NCI-H510A treated with DMSO at 0.1 percent for 48 hours (cell line): Measurements from ENCODE around the gene SMIM43.

Experiments
- DNase-seq: peaks from one replicate; lab custom pipeline; 2025; lab: John Stamatoyannopoulos, UW

SMIM43 gene

GRCh38 chr4:121764702-121765367 is at the start of gene SMIM43:
SMIM43 (minus strand) TSS chr4:121765164; CDS start chr4:121765105, 59 bp downstream.
- no peak for DNase-seq

GRCh38 chr4:121814756-121815155 is 49.8 kb upstream of the SMIM43 start:
- no peak for DNase-seq

GRCh38 chr4:121811122-121811521 is 46.2 kb upstream of the SMIM43 start:
- DNase-seq = no peak

- no peak for DNase-seq
Observed at GRCh38 chr4:121806411-121806810, 41.4 kb upstream of the SMIM43 start.

- DNase-seq = no peak
Observed at GRCh38 chr4:121801715-121802075, 36.7 kb upstream of the SMIM43 start.

GRCh38 chr4:121800961-121801714 is 36.2 kb upstream of the SMIM43 start, which contains the start of gene EXOSC9:
EXOSC9 (plus strand) TSS chr4:121801323; CDS start chr4:121801425, 102 bp downstream.
- DNase-seq = peak; percentile 63

GRCh38 chr4:121800638-121800960 is 35.6 kb upstream of the SMIM43 start:
- DNase-seq = no peak

GRCh38 chr4:121799867-121800501 is 35.0 kb upstream of the SMIM43 start:
- no peak for DNase-seq

- no peak for DNase-seq
Observed at GRCh38 chr4:121799208-121799823, 34.4 kb upstream of the SMIM43 start.

GRCh38 chr4:121796283-121796682 is 31.3 kb upstream of the SMIM43 start:
- no peak for DNase-seq

- no peak for DNase-seq
Observed at GRCh38 chr4:121794505-121795188, 29.7 kb upstream of the SMIM43 start.

- no peak for DNase-seq
Observed at GRCh38 chr4:121792966-121793365, 28.0 kb upstream of the SMIM43 start.

- no peak for DNase-seq
Observed at GRCh38 chr4:121791481-121791880, 26.5 kb upstream of the SMIM43 start.

- no peak for DNase-seq
Observed at GRCh38 chr4:121790976-121791375, 26.0 kb upstream of the SMIM43 start.

- no peak for DNase-seq
Observed at GRCh38 chr4:121789960-121790829, 25.2 kb upstream of the SMIM43 start.

- no peak for DNase-seq
Observed at GRCh38 chr4:121789455-121789854, 24.5 kb upstream of the SMIM43 start.

- no peak for DNase-seq
Observed at GRCh38 chr4:121788896-121789295, 23.9 kb upstream of the SMIM43 start.

- DNase-seq = no peak
Observed at GRCh38 chr4:121786221-121786620, 21.3 kb upstream of the SMIM43 start.

- no peak for DNase-seq
Observed at GRCh38 chr4:121785479-121785878, 20.5 kb upstream of the SMIM43 start.

- no peak for DNase-seq
Observed at GRCh38 chr4:121784975-121785374, 20.0 kb upstream of the SMIM43 start.

GRCh38 chr4:121784401-121784800 is 19.4 kb upstream of the SMIM43 start:
- no peak for DNase-seq
